MM.1S (cell line): Measurements from ENCODE around the gene CRYBB2.
"Not testable (repeated sequence)": the region's sequence is repeated elsewhere in the genome, so short reads cannot be mapped to it uniquely, and the experiment has no call there.

ENCODE experiments used
- DNase-seq: peaks from one replicate; pipeline ENCODE4 v3.0.0-alpha.2; 2015
- H2AFZ ChIP-seq: fragments of 300-600 bp; sonication (generic); 2 replicates; pipeline ENCODE4 v1.6.0; 2016; ENCODE audit warnings: antibody characterized with exemption, low read length
- H3F3A ChIP-seq: fragments of 300-600 bp; sonication (generic); 2 replicates; pipeline ENCODE4 v1.6.1; 2016; ENCODE audit warnings: mild to moderate bottlenecking, antibody characterized with exemption, low read length, moderate library complexity, mixed read lengths; ENCODE audit not compliant: insufficient read depth
- H3K27ac ChIP-seq: fragments of 300-600 bp; sonication (generic); 2 replicates; pipeline ENCODE4 v1.5.1; 2016; ENCODE audit warnings: mild to moderate bottlenecking, low read length
- H3K27me3 ChIP-seq: fragments of 300-600 bp; sonication (generic); replicated peaks from 2 replicates; pipeline ENCODE4 v1.6.0; 2016; ENCODE audit warnings: low read length; ENCODE audit not compliant: insufficient read depth
- H3K36me3 ChIP-seq: fragments of 300-600 bp; sonication (generic); replicated peaks from 2 replicates; pipeline ENCODE4 v1.6.1; 2016; ENCODE audit warnings: mild to moderate bottlenecking, low read length, mixed read lengths; ENCODE audit not compliant: insufficient read depth
- H3K4me1 ChIP-seq: fragments of 300-600 bp; sonication (generic); 2 replicates; pipeline ENCODE4 v1.6.1; 2016; ENCODE audit warnings: low read length, mixed read lengths
- H3K4me2 ChIP-seq: fragments of 300-600 bp; sonication (generic); 2 replicates; pipeline ENCODE4 v1.6.0; 2016; ENCODE audit warnings: low read depth, low read length
- H3K4me3 ChIP-seq: fragments of 300-600 bp; sonication (generic); 2 replicates; pipeline ENCODE4 v1.5.1; 2016; ENCODE audit warnings: low read length, mixed read lengths
- H3K79me2 ChIP-seq: fragments of 300-600 bp; sonication (generic); 2 replicates; pipeline ENCODE4 v1.6.1; 2016; ENCODE audit warnings: mixed run types, low read length, mixed read lengths
- H3K9ac ChIP-seq: fragments of 300-600 bp; sonication (generic); 2 replicates; pipeline ENCODE4 v1.6.1; 2016; ENCODE audit warnings: low read length, mixed read lengths
- H3K9me2 ChIP-seq: fragments of 300-600 bp; sonication (generic); replicated peaks from 2 replicates; pipeline ENCODE4 v1.6.1; 2016; ENCODE audit warnings: mild to moderate bottlenecking, low read length, mixed read lengths; ENCODE audit not compliant: insufficient read depth
- H3K9me3 ChIP-seq: fragments of 300-600 bp; sonication (generic); replicated peaks from 2 replicates; pipeline ENCODE4 v1.6.1; 2016; ENCODE audit warnings: mild to moderate bottlenecking, low read length, mixed read lengths; ENCODE audit not compliant: insufficient read depth
- H4K20me1 ChIP-seq: fragments of 300-600 bp; sonication (generic); 2 replicates; pipeline ENCODE4 v1.6.1; 2016; ENCODE audit warnings: mild to moderate bottlenecking, low read length, moderate library complexity, mixed read lengths; ENCODE audit not compliant: insufficient read depth
- EZH2 ChIP-seq: fragments of 300-600 bp; sonication (generic); optimal IDR thresholded peaks from 2 replicates; pipeline ENCODE3; 2017; ENCODE audit warnings: low read depth, mild to moderate bottlenecking, antibody characterized with exemption, low read length, mixed read lengths
- EZH2phosphoT487 ChIP-seq: fragments of 300-600 bp; sonication (generic); IDR thresholded peaks from 2 replicates; pipeline ENCODE4 v1.6.1; 2018; ENCODE audit warnings: antibody characterized with exemption, low read length
- TF ChIP-seq, protein P1 (sequence below): fragments of 300-600 bp; sonication (generic); IDR thresholded peaks from 2 replicates; pipeline ENCODE4 v1.5.1; 2016; ENCODE audit warnings: antibody characterized with exemption, low read length, mixed read lengths

Gene CRYBB2

GRCh38 chr22:25203082-25203481 lies 16.4 kb upstream of the CRYBB2 start:
- DNase-seq, result no peak
- Histone ChIP-seq H3K4me3 (no peak overlapping the region), H3K4me1 (no peaks in the 10 kb centered on the region), H4K20me1 (no peaks in the 10 kb centered on the region), H3K9me3 (no peaks in the 10 kb centered on the region), H3K36me3 (no peaks in the 10 kb centered on the region), H3K4me2 (no peak overlapping the region), H3K27me3 (peaks cover 72% of the 10 kb centered on the region), H3K9ac (no peak overlapping the region), H3F3A (no peaks in the 10 kb centered on the region), H3K27ac (no peak overlapping the region), H3K9me2 (no peaks in the 10 kb centered on the region), H2AFZ (no peak overlapping the region), H3K79me2 (no peaks in the 10 kb centered on the region)
- TF ChIP-seq, protein P1, sequence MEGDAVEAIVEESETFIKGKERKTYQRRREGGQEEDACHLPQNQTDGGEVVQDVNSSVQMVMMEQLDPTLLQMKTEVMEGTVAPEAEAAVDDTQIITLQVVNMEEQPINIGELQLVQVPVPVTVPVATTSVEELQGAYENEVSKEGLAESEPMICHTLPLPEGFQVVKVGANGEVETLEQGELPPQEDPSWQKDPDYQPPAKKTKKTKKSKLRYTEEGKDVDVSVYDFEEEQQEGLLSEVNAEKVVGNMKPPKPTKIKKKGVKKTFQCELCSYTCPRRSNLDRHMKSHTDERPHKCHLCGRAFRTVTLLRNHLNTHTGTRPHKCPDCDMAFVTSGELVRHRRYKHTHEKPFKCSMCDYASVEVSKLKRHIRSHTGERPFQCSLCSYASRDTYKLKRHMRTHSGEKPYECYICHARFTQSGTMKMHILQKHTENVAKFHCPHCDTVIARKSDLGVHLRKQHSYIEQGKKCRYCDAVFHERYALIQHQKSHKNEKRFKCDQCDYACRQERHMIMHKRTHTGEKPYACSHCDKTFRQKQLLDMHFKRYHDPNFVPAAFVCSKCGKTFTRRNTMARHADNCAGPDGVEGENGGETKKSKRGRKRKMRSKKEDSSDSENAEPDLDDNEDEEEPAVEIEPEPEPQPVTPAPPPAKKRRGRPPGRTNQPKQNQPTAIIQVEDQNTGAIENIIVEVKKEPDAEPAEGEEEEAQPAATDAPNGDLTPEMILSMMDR, result no peak
- TF ChIP-seq EZH2 (no peak), EZH2phosphoT487 (no peak)

DNA sequence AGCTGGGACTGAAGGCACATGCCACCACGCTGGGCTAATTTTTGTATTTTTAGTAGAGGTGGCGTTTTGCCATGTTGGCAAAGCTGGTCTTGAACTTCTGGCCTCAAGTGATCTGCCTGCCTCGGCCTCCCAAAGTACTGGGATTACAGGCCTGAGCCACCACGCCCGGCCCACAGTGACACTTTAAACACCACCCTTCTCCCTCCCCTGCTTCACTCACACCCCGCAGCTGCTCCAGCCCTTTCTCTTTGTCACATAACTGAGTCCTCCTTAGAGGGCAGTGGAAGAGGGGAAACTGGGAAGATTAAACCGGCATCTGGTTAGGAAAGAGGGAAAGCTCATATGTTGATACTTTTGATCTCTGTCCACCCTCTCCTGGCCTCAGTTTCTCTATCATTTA lies 14.9 kb upstream of the CRYBB2 start:
- H4K20me1 ChIP-seq, H3K9ac ChIP-seq, H3K27ac ChIP-seq, H3K4me1 ChIP-seq, DNase-seq, H3K4me2 ChIP-seq, H3K4me3 ChIP-seq, H3F3A ChIP-seq, H3K9me2 ChIP-seq, H3K79me2 ChIP-seq, H2AFZ ChIP-seq, H3K36me3 ChIP-seq, H3K9me3 ChIP-seq: not testable (repeated sequence)
- H3K27me3 ChIP-seq, result peaks cover 62% of the 10 kb centered on the region

DNA sequence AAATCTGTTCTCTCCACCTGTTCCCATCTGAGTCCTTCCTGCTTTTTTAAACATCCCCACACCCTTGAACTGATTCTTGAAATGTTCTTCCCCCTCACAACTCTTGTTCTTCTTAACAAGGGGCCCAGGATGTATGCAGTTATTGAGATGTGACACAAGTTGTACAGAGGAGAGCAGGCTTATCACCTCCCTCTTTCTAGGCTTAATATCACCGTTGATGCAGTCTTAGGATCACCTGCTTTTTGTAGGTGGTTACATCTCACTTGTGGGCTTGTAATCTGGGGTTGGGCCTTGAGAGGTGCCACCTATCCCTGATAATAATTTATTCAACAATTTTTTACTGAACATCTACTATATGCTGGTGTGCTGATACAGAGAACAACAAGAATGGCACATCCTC lies 13.6 kb upstream of the CRYBB2 start:
- no peaks in the 10 kb centered on the region for H3K9me3 ChIP-seq
- H3K27ac ChIP-seq, result no peak overlapping the region
- H3K36me3 ChIP-seq, result no peaks in the 10 kb centered on the region
- H3K4me2 ChIP-seq, result no peak overlapping the region
- H3F3A ChIP-seq, result no peaks in the 10 kb centered on the region
- no peaks in the 10 kb centered on the region for H3K4me1 ChIP-seq
- no peaks in the 10 kb centered on the region for H3K79me2 ChIP-seq
- DNase-seq, result no peak
- H4K20me1 ChIP-seq, result no peaks in the 10 kb centered on the region
- no peak overlapping the region for H3K4me3 ChIP-seq
- peaks cover 56% of the 10 kb centered on the region for H3K27me3 ChIP-seq
- no peaks in the 10 kb centered on the region for H3K9me2 ChIP-seq
- H3K9ac ChIP-seq, result no peak overlapping the region
- no peak overlapping the region for H2AFZ ChIP-seq
- TF ChIP-seq EZH2phosphoT487 (no peak), EZH2 (no peak)
- TF ChIP-seq, protein P1, result no peak

DNA sequence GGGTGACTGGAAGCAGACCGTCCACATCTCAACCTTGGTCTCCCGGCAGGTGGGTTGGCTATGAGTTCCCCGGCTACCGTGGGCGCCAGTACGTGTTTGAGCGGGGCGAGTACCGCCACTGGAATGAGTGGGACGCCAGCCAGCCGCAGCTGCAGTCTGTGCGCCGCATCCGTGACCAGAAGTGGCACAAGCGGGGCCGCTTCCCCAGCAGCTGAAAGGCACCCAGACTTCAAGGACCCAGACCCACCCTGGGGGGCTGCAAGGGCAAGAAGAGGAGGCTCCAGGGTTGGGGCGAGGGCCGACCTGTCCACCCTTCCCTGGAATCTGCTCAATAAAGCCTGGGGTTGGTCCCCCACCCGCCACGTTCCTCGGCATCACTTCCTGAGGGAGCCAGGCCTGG lies 12.4 kb upstream of the CRYBB2 start:
- no peaks in the 10 kb centered on the region for H3K4me1 ChIP-seq
- no peaks in the 10 kb centered on the region for H4K20me1 ChIP-seq
- H3K27ac ChIP-seq, result no peak overlapping the region
- H3F3A ChIP-seq, result no peaks in the 10 kb centered on the region
- H3K79me2 ChIP-seq, result no peaks in the 10 kb centered on the region
- no peaks in the 10 kb centered on the region for H3K9me2 ChIP-seq
- no peak overlapping the region for H2AFZ ChIP-seq
- no peak overlapping the region for H3K4me3 ChIP-seq
- no peaks in the 10 kb centered on the region for H3K36me3 ChIP-seq
- H3K4me2 ChIP-seq, result no peak overlapping the region
- no peaks in the 10 kb centered on the region for H3K9me3 ChIP-seq
- TF ChIP-seq EZH2phosphoT487 (no peak), EZH2 (no peak)
- TF ChIP-seq, protein P1, result no peak
- peaks cover 48% of the 10 kb centered on the region for H3K27me3 ChIP-seq
- DNase-seq, result no peak
- no peak overlapping the region for H3K9ac ChIP-seq
